Tibial nerve (tissue), 4 donors: ENCODE measurements around the gene HLA-C. TPM values are rescaled to one million over a fixed set of nuclear protein-coding genes. Genes with fewer than 3 reads are reported as not detected.

Experiments
- DNase-seq, 2 donors: peaks; one replicate each; pipeline ENCODE4 v3.0.0-alpha.2; 2019; ENCODE audit warnings: low spot score in 2 of 2
- H3K27ac ChIP-seq, 4 donors: fragments of 200-600 bp; sonication (generic) in 3 of 4; one replicate each; pipeline ENCODE4 v1.5.1; 2017 to 2019; ENCODE audit warnings: mild to moderate bottlenecking in 1 of 4
- H3K27me3 ChIP-seq, 2 donors: fragments of 200-600 bp; sonication (generic) in 1 of 2; one replicate each; pipeline versions ENCODE4 v1.5.1 to v1.6.0; 2017 to 2019
- H3K36me3 ChIP-seq, 3 donors: fragments of 200-600 bp; sonication (generic); one replicate each; pipeline ENCODE4 v1.5.1; 2018 to 2019
- H3K4me1 ChIP-seq, 4 donors: fragments of 200-600 bp; sonication (generic) in 3 of 4; one replicate each; pipeline ENCODE4 v1.5.1; 2017 to 2019
- H3K4me3 ChIP-seq, 4 donors: fragments of 200-600 bp; sonication (generic) in 3 of 4; one replicate each; pipeline ENCODE4 v1.5.1; 2017 to 2019; ENCODE audit warnings: mild to moderate bottlenecking in 1 of 4, moderate library complexity in 1 of 4
- H3K9me3 ChIP-seq, 4 donors: fragments of 200-600 bp; sonication (generic) in 3 of 4; one replicate each; pipeline ENCODE4 v1.5.1; 2017 to 2019
- CTCF ChIP-seq, 5 experiments: fragments of 200-600 bp in 3 of 5; fragments of 450-650 bp in 2 of 5; sonication (generic) in 3 of 5; IDR thresholded peaks; one replicate each; pipeline ENCODE4 v1.5.1; 2016 to 2019; ENCODE audit warnings: antibody characterized with exemption in 5 of 5, mild to moderate bottlenecking in 3 of 5, moderate library complexity in 2 of 5
- EP300 ChIP-seq, 2 donors: sonication (generic); formaldehyde crosslinking; IDR thresholded peaks; one replicate each; pipeline ENCODE4 v1.6.1; 2017; ENCODE audit warnings: antibody characterized with exemption in 2 of 2, mild to moderate bottlenecking in 1 of 2
- POLR2A ChIP-seq, 2 donors: fragments of 450-650 bp; IDR thresholded peaks; one replicate each; pipeline ENCODE4 v1.6.1; 2017; ENCODE audit warnings: antibody characterized with exemption in 2 of 2, mild to moderate bottlenecking in 2 of 2, moderate library complexity in 2 of 2
- WGBS, 2 donors: methylation state at CpG; one replicate each; pipeline ENCODE4 v1.1.5; 2018; 5-methylcytosine and 5-hydroxymethylcytosine counted together
- total RNA-seq, 4 donors: library from RNA; depleted of rRNA; stranded (reverse); fragments of >200 nt; gene quantifications; one replicate each; pipeline ENCODE4 v1.1.0, GENCODE V29; 2016

HLA-C gene
- total RNA-seq, 4 donors from 2014 or later, result 148 to 482 (median 409) TPM

DNA sequence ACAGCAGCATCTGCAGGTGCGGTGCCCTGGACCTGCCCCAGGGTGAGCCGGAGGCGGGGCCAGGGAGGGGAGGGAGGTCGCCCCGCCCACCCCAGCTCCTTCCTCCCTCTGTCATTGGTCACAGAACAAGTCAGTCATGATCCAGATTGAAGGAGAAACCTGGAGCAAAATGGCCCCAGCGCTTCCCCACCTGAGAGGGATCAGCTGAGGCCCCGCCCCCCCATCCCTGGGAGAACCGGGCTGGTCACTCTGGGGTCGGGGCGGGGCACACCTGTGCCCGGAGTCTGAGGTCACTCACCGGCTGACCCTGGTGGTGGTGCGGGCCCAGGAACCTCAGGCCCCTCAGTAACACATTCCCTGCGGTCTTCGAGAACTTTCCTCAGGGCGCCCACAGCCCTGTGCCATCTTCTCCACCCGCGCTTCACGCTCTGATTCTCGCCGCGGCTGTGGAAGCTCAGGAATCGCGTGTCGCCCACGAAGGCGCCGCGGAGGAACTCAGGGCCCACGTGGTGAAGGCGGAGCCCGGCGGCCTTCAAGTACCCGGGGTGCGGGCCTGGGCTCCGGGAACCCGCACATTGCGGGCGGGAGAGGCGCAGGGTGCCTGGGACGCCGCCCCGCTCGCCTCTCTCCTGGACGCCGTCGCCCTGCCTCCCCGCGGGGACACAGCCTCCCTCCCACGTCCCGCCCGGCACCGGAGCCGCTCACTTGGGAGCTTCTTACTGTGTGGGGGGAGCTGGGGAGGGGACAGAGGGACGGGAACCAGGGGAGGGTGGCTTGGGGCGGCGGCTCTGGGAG lies 36.4 kb upstream of the HLA-C start:
- H3K4me3 ChIP-seq, result peak overlapping the region in 3 of 4 donors; percentile 25 to 49 (median 44)
- H3K27me3 ChIP-seq, result peaks cover 0 to 42% of the 10 kb centered on the region in 2 donors
- H3K9me3 ChIP-seq, result no peaks in the 10 kb centered on the region
- TF ChIP-seq CTCF (IDR thresholded peaks at IDR 0.05) (no peak), EP300 (IDR thresholded peaks at IDR 0.05) (no peak), POLR2A (IDR thresholded peaks at IDR 0.05) (no peak)
- no peaks in the 10 kb centered on the region for H3K36me3 ChIP-seq
- no peak for DNase-seq
- H3K4me1 ChIP-seq, result peaks cover 0 to 15% (median 4%) of the 10 kb centered on the region in 4 donors
- WGBS, 2 donors, result 2 to 17% methylated on average over 14 to 47 of the region's 57 CpGs
- peak overlapping the region in 1 of 4 donors; percentile 60 for H3K27ac ChIP-seq

DNA sequence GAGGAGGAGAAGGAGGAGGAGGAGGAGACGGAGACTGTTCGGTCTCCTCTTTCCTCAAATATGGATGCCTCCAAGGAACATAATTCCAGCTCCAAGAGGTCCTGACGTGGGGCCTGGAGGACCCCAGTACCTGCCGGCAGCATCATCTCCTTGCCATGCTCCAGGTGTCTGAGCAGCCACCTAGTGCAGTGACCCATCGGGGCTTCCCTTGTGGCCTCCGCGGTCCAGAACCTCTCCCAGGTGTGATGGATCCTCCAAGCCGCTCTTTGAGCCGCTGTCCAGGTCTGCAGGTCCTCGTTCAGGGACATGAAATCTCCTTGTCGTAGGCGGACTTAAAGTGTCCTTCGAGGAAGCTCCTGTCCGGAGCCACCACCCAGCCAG lies 35.8 kb upstream of the HLA-C start:
- Histone ChIP-seq H3K9me3 (no peaks in the 10 kb centered on the region), H3K4me1 (peaks cover 0 to 15% (median 4%) of the 10 kb centered on the region in 4 donors), H3K4me3 (peak overlapping the region in 1 of 4 donors; percentile 49), H3K36me3 (no peaks in the 10 kb centered on the region), H3K27ac (no peak overlapping the region), H3K27me3 (peaks cover 0 to 36% of the 10 kb centered on the region in 2 donors)
- no peak for DNase-seq
- TF ChIP-seq CTCF (IDR thresholded peaks at IDR 0.05) (no peak), EP300 (IDR thresholded peaks at IDR 0.05) (no peak), POLR2A (IDR thresholded peaks at IDR 0.05) (no peak)
- WGBS, 2 donors, result 52 to 77% methylated on average over 9 to 14 of the region's 14 CpGs

GRCh38 chr6:31305703-31306219 lies 33.9 kb upstream of the HLA-C start:
- 73 to 88% methylated on average over 4 of the region's 4 CpGs for WGBS, 2 donors
- H3K4me3 ChIP-seq, result no peak overlapping the region

DNA sequence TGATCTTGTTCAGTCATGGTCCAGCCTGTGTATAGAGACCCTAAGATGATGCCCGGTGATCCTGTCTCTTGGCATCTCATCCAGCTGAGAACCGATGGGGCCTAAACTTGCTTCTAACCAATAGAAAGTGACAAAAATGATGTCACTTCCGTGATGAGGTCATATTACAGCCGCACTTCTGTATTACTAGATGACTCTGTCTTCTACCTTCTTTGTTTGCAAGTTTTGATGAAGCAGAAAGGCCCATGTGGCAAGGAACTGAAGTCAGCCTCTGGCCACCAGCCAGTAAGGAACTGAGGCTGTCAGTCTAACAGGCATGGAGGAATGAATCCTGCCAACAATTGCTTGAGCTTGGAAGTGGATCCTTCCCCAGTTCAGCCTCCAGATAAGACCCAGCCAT lies 32.8 kb upstream of the HLA-C start:
- Histone ChIP-seq H3K4me1 (peaks cover 0 to 15% (median 4%) of the 10 kb centered on the region in 4 donors), H3K27me3 (peaks cover 0 to 25% of the 10 kb centered on the region in 2 donors), H3K9me3 (no peaks in the 10 kb centered on the region), H3K4me3 (no peak overlapping the region), H3K27ac (no peak overlapping the region), H3K36me3 (no peaks in the 10 kb centered on the region)
- TF ChIP-seq POLR2A (IDR thresholded peaks at IDR 0.05) (no peak), EP300 (IDR thresholded peaks at IDR 0.05) (no peak), CTCF (IDR thresholded peaks at IDR 0.05) (no peak)
- WGBS, 2 donors, result 49 to 72% methylated on average over 4 of the region's 4 CpGs
- no peak for DNase-seq

More at GRCh38 chr6:31305703-31306219, 33.9 kb upstream of the HLA-C start:
- peaks cover 0 to 15% (median 4%) of the 10 kb centered on the region in 4 donors for H3K4me1 ChIP-seq
- no peaks in the 10 kb centered on the region for H3K36me3 ChIP-seq
- no peak overlapping the region for H3K27ac ChIP-seq
- DNase-seq, result no peak
- H3K9me3 ChIP-seq, result no peaks in the 10 kb centered on the region
- TF ChIP-seq CTCF (IDR thresholded peaks at IDR 0.05), result no peak
- TF ChIP-seq POLR2A (IDR thresholded peaks at IDR 0.05), result no peak
- no peak for TF ChIP-seq EP300 (IDR thresholded peaks at IDR 0.05)
- H3K27me3 ChIP-seq, result peaks cover 0 to 29% of the 10 kb centered on the region in 2 donors

DNA sequence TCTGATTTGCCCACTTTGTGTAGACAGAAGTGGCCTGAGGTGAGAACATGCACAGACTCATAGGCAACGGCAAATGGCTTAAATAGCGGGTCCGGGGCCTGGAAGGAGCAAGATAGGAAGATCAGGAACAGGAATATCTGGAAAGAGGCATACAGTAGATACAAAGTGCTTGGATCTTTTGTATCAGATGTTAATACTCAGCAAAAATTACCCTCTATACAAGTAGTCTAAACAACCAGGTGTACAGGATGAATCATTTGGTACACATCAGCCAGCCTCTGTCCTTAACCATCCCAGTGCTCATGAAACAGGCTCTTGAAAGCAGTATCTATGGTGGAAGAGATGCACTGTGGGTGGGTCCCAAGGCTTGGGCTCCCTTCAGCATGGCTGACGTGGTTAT lies 28.9 kb upstream of the HLA-C start:
- Histone ChIP-seq H3K27me3 (no peaks in the 10 kb centered on the region), H3K9me3 (peaks cover 0 to 5% (median 0%) of the 10 kb centered on the region in 4 donors), H3K36me3 (no peaks in the 10 kb centered on the region), H3K27ac (no peak overlapping the region), H3K4me1 (no peaks in the 10 kb centered on the region), H3K4me3 (no peak overlapping the region)
- TF ChIP-seq EP300 (IDR thresholded peaks at IDR 0.05) (no peak), POLR2A (IDR thresholded peaks at IDR 0.05) (no peak)
- no peak for DNase-seq
- WGBS, 2 donors, result 82 to 87% methylated on average over 4 of the region's 4 CpGs
